ENCODE data around the gene KIF3A.

KIF3A gene

DNA sequence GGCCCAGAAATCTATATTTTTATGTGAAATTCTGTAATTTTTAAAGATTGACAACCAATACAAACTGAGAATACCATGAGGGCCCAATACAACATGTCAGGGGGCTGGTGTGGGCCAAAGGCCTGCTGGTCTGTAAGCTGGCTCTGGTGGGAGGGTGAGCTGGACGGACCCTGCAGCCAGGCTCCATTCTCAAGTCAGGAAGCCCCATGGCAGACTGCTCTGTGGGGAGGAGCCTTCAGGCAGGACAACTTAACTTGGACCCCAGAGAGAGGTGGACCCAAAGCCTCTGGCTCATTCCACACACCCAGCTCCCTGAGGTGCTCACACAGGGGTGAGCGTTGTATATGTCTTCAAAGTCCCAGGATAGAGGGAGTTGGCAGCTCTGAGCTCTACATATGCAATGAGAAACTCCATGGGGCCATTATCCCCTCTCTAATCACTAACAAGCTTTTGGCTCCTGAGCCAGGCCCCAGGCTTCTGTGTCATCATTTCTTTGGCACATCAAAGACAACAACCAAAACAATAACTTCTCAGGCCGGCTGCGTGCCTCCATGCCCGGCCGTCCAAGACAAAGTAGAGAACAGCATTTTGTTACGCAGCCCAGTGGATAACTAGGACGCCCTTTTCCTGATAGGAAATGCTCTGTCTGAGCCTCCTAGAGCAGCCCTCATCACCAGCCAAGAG is 33.3 kb upstream of the KIF3A start:
- no peak for DNase-seq

DNA sequence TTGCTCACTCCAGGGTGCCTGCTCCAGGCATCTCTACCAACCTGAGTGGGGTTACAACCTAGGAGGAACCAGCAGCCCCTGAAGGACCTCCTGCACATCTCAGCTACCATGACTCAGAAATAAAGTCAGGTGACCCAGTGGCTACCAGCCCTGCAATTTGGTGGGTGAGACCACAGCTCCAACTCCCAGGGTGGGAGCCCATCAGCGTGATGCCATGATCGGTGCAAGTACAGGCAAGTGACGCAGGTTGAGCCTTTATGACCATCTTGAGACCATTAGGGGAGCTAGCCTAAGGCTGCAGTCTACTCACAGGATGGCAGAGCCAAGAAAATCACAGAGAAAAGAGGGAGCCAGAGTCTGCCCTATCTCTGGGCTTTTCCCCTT is 31.1 kb upstream of the KIF3A start:
- DNase-seq: no peak

DNA sequence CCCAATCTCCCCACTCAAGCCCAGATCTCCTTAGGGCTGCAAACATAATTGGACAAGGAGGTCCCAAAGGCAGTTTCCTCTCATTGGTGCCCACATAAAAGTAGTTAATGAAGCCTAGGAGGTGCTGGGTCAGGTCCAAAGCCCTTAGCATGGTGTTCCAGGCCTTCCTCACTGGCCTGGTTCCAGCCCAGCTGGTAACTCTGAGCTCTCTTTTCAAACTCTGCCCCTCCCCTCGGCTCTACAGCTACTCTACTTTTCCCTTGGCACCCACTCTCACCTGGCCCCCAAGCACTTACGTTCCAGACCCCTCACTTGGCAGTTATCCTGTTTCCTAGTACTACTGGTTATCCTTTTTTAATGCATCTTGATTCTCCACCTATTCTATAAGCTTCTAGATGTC is 29.8 kb upstream of the KIF3A start:
- DNase-seq: no peak

DNA sequence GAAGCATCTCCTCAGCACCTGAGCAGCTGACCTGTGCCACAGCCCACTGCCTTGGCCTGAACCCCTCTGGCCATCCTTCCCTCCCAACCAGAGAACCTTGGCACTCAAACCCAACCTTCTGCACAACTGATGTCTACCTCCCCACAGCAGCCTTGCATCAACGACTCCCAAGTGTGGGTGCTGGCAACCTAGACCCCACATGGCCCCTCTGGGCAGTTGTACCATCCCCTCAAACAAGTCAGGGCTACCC is 29.4 kb upstream of the KIF3A start:
- DNase-seq: no peak

DNA sequence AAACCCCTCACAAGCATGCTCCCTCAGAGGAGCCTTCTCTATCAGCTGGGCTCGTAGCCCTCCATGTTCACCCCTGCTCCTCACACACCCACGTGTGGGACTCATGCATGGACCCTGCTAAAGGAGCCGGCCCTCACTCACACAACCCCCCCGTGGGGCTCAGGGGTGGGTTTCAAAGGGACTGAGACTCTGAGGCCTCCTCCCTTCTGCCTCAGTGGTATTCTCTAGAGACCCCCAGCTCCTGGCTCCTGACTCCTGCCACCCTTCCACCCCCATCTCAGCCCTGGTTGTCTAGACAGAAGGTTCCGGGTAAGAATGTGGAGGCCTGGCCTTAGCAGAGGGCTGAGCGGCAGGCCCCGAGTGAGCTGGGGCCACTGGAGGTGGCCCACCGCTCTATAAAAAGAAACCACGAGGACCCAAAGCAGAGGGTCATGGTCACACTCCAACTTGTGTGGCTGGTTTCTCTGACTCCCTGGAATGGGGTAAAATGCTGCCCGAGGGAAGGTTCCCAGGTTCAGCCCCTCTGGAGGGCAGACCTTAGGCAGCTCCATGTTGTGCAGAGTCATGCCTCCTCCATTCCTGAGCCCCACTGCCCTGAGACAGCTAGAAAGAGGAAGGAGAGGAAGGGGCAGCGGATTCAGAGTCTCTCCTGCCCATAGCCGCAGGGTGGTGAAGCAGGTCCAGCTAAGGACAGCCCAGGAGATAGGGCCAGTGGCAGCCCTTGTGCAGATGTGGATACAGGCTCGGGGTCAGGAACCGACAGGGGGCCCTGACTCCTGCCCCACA is 28.9 kb upstream of the KIF3A start:
- DNase-seq: no peak

DNA sequence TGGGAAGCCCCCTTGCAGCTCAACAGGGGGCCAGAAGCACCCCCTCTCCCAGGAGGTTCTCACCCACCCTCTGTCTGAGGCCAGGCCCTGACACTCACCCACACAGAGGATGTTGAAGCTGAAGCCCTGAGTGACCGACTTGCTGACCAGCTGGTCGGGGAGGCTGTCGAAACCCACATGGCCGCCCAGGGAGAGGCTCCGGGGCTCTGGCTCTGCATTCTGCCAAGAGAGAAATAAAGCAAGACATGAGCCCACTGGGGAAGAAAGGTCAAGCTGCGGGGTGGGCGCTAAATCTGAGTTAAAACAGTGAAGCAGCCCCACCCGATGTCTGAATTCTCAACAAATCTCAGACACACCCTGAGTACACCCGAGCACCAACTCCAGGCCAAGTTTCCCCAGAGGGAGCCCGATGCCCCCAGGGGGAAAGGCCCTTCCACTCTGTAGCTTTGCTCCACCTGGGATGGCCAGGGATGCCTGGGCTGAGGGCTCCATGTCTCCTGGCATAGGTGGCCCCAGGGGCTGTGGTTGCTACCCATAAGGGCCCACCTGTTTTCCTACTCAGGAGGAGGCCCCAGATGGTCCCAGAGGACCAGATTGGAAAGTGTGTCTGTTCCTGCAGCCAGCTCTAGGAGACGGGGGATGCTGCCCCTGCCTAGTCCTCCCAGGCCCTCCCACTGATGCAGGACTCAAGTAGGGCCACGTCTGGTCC is 28.1 kb upstream of the KIF3A start:
- no peak for DNase-seq

DNA sequence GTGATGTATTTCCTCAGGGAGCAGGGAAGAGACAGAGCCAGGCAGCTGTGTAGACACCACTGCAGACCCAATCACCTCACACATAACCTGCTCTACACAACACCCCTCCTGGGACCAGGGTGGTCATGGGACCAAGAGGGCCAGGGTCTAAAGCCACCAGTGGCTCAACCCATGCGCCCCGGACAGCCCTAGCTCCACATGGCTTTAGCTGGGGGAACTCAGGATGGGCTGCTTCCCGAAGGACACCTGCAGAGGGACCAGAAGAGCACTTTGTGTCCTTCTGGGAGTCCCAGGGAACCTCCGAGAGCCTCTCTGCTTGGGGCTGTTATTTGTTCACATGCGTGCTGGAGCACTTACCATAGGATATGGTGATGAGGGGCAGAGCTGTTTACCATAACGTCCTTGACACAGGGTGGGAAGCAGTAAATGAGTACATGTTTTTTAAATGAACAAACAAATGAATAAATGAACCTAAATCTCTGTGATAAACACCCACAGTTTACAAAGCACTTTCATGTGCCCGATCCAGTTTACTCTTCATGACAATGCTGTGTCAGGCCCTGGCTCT is 27.4 kb upstream of the KIF3A start:
- no peak for DNase-seq

DNA sequence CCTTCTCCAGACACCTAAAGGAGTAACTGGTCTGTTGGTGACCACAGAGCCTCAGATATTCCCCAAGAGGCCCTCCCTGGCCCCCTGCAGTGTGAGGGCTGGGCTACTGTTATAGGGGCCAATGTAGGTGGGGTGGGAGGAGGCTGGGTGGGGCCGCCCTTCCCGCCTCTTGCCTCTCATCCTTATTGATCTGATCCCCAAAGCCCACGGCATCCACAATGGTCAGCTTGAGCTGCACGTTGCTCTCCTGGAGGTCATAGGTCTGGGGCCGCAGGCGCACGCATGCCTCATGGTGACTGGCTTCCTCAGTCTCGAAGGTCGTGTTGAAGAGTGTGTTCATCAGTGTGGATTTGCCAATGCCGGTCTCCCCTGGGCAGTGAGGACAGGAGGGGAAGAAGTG is 26.7 kb upstream of the KIF3A start:
- no peak for DNase-seq

DNA sequence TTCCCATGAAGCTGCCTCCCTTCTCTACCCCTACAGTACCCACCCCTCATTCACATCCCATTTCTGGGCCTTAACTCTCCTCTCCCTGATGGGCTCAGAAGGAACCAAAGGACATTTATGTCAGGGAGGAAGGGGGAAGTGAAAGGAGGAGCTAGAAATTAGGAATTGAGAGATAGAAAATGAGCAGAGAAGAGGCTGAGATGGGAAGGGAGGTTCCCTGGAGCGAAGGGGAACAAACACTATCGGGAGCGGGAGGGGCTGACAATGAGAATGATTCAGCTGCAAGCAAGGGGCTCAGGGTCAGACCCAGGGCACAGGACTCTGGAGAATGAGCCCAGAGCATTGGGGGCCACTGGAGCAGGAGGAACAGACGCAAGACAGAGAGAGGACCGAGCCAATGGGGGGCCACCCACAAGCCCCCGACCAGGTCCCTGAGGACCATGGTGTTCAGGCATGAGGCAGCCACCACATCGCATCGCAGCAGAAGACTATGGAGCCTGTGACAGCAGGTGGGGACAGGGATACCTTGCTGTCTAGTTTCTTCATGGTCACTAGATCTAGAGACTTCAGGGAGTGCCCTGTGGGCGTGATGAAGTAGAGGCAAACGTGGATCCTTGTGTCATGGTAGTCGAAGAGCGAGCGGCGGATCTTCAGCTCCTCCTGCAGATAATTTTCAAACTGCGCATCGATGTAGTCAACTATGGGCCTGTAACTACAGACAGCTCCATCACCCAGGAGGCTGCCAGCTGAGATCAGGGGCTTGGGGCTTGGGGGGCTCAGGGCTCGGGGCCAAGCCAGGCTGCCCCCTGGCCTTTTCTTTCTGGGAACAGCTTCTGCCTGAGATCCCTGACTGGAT is 26.1 kb upstream of the KIF3A start:
- DNase-seq: no peak

DNA sequence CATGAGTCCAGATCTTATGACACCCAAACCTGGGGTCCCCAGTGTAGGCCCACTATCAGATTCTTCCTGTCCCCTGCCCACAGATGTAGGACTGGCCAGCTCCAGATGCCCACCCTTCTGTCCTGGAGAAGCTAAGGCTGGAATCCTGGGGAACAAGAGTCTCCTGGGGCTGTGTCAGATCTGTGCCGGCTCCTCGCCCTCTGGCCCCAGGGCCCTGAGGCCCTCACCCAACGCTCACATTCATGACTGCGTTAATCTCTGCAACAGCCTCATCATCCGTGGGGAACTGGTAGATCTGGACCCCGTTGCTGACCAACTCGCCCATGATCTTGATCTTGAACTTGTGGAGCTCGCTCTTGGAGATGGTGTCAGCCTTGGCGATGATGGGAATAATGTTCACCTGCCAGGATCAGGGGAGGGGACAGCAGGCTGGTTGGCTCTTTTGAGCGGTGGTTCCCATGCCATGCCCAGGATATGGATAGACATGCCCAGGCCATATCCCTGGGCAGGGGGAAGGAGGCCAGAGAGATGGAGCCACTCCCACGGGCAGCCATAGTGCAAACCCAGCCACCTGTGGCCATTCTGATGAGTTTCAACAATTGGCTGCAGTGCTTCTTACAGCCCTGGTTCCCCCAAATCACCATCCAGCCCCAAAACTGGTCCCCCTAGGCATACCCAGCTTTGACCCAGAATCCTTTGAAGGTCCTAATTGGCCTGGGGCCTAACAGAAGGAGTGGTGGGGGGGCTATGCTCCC is 25.1 kb upstream of the KIF3A start:
- DNase-seq: no peak

DNA sequence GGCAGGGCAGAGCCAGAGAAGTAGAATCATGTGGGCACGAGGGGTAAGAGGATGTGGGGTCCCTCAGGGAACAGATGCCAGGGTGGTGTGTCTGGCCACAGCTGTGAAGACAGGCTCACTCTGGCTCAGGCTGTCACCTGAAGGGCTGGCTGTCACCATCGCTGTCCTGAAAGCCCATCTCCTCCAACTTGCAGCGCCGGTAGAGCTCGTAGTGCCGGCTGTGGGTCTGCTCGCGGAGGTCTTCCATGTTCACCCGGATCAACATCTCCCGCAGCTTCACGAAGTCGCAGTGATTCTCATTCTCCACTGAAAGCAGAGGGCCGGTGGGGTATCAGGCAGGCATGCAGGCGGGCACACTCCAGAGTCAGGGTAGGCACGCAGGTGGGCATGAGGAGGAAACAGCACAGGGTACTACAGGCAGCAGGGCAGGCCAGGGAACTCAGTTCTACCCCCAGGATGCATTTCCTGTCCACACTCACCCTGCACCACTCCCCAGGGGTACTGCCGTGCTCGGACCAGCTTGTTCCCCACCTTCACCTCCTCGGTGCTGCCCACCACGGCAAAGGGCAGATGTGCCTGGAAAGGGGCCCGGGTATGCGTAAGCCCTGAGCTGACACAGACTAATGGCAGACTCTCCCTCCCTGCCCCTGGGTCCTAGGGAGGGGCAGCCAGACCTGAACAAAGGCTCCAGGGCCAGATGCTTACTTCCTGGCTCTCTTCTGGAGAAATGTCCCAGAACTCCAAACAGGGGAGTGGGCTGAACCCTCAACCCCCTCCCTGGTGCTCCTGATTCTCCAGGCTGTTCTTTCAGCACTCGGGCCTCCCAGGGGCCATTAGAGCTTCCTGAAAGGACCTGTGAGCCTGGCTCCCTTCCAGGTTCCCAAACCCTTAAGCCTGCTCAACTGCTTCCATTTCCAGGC is 24.2 kb upstream of the KIF3A start:
- DNase-seq: no peak

DNA sequence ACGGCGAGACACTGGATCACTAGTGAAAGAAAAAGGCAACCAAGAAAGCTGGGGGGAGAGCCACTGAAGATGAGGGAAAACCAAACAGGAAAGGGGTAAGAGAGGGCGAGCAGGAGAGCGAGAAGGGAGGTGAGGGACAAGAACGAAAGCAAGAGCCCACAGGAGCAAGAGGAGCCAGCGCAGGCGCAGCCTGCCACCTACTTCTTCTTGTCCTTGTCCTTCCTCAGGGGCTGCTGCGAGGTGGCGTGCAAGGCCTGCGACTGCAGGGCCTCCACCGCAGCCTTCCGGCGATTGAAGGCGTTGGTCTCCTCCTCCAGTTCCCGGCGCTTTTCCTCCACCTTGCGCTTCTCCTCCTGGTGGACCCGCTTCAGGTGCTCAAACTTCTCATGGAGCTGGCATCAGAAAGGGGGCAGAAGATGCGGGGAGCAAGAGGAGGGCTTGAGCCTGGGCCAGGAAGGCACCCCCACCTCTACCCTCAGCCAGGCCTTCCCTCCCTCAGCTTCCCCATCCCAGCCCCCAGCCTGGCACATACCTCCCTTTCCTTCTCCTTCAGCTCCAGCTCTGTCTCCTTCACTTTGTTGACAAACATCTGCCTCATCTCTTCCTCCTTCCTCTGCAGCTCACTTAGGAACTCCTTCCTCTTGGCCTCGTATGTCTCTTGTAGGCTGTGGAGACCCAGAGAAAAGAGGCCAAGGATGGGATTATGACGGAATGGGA is 23.4 kb upstream of the KIF3A start:
- no peak for DNase-seq

DNA sequence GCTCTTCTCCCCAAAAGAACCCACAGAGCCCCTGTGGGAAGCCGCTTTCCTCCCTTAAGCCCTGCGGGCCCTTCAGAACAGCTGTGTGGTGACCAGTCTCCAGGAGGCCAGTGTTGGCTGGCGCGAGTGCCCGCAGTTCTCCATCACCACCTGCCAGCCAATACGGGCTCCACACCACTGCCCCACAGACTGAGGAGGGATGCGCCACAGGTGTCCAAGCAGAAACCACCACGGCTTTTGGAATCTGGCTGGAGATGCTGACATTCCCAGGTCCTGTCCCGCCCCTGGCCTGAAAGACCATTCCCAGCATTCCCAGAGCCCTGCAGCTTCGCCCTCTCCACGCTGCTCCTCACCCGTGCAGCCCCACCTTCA is 22.7 kb upstream of the KIF3A start:
- no peak for DNase-seq

DNA sequence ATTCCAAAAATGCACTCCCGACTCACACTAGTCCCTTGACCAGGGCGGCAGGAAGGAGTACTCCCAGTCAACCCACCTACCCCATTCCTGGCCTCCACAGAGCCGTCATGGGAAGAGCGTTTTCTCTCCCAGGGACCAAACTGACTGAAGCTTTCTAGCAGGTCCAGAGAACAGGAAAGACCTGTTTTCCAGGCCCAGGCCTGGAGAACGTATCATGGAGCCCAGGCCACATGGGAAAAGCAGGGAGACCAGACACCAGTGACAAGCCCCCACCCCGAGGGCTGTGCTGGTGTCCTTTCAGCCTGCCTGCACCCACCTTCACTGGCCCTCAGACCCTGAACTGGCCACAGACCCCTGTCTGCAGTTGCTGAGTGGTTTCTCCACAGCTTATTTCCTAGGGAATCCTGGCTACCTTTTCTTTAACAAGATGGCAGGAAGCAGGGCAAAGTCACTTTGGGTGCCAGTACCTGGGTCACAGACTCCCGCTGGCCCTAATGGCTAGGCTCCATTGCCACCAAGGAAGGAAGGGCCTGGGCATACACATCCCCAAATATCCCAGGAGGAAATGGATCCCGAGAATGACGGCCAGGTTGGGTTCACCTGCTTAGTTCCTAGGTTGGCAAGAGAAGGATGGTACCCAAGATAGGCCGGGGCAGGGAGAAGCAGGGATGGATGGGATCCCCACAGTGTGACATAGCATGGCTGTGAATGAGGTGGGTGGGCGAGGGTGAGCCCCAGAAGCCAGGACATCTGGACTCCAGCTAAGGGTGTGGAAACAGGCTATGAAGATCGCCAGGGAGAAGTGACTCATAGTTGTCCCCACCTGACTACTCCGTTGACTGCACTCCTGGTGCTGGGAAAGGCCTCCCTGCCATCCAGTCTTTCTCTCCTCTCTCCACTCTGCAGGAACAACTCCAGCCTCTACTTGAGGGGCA is 22.0 kb upstream of the KIF3A start:
- DNase-seq: no peak

DNA sequence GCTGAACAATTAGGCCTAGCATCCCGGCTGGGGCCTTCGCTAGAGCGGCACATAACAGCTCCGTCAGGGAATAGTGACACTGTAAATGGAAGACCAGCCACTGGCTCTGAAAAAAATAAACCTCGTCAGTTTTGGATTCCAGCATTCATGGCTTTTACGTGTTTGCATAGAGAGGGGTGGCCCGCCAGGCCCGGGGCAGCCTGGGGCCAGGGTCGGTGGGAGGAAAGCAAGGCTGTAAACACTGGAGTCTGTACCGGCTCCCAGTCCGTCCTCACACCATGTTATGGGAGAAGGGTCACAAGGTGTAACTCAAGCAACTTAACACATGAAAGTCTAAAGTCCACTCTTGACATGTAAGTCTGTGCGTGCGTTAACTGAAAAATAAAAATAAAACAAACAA is 21.1 kb upstream of the KIF3A start:
- DNase-seq: no peak

DNA sequence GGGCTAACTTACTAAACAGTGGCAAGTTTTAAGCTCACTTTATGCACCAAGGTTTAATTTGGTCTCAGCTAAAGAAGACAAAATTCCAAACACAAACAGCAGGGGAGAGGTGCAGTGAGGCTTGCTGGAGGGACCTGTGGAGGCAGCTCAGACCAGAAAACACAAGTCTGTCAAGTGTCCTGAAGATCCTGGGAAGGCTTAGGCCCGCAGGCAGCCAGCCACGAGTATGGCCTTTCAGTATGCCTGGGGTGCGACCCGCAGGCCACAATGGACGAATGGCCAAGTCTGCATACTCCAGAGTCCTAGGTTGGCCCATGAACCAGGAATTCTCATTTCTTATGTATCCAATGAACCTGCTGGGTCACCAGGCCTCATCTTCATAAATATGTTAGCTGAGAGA is 19.2 kb upstream of the KIF3A start:
- no peak for DNase-seq

DNA sequence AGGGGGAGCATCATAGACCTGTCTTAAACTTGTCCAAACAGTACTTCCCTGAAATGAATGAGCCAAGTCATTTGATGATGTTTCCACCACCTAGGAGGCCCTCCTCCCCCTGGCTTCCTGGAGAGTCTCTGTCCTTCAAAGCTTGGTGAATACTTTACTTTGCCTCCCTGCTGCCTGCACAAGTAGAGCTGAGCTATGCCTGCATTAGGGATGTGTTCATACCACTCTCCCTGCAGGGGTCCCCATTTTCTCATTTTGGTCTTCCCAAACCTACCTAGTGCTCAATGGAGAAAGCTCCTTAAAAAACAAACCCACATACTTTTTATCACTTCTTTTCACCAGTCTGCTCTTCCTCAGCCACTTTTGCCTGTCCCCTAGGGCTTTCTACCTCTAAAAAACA is 17.6 kb upstream of the KIF3A start:
- DNase-seq: no peak

DNA sequence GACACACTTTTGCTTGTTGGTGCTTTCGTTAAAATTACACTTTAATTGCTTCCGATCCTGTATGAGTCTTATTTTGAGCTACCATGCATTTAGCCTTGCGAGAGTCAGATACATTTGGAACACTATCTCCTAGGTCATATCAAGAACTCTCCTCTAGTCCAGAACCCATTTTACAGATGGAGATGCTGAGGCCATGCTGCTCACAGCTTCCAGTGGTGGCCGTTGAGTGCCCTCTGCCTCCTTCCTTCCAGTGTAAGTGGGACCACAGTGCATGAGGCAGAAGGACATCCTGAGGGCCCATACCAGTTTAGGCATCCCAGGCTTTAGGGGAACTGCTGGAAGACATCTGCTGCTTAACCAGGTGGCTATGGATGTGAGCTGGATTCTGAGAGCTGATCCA is 16.8 kb upstream of the KIF3A start:
- DNase-seq: no peak
